Measurements from ENCODE around the gene DHX30.
"Not testable (repeated sequence)": the region's sequence is repeated elsewhere in the genome, so short reads cannot be mapped to it uniquely, and the experiment has no call there.

DHX30 gene

DNA sequence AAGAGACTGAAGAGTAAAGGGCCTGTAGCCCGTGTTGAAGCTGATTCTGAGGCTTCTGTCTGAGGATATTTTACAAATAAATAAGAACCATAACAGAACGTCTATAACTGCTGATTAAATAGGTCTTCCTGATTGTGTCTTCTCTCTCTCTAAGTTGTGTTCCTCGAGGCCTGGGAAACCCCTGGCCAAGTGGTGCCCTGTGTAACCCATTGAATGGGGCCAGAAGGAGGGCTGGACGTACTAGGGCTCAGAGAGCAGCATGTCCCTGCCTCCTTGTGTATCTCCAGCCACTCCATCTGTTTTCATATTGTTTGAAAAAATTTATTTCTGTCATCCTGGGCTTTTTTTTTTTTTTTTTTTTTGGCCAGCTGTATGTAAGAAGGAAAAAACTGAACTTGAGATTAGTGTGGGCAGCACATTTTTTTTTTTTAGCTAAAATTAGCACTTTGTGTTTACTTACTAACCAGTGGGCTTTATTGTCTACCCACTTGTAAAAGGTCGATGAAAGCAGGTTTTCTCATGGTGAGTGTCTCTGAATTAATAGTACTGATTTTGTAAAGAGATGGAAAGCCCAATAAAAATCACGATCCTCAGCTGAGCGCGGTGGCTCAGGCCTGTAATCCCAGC, 10.7 kb downstream of the DHX30 start:
- DNase-seq (ENCODE audit: low read depth in 4 of 4, low spot score in 1 of 4) = no peak

DNA sequence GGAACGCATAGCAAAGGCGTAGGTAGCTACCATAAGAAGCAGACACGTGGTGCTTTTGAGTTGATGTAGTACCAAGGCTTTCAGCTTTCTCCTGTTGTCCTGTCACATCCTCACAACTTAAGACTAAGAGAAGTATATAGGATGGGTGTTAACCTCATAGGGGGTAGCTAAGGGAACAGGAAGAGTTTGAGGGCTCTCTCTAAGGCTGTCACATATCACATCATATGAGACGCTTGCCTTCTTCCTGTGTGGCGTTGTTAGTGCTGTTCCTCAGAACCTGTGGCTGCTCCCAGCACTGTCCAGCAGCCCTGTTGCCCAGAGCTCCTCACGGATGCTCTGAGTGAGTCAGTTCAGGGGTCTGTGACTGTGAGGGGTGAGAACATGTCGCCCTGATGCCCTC, 14.7 kb downstream of the DHX30 start:
- no peak for DNase-seq (ENCODE audit: low read depth in 4 of 4, low spot score in 1 of 4)

DNA sequence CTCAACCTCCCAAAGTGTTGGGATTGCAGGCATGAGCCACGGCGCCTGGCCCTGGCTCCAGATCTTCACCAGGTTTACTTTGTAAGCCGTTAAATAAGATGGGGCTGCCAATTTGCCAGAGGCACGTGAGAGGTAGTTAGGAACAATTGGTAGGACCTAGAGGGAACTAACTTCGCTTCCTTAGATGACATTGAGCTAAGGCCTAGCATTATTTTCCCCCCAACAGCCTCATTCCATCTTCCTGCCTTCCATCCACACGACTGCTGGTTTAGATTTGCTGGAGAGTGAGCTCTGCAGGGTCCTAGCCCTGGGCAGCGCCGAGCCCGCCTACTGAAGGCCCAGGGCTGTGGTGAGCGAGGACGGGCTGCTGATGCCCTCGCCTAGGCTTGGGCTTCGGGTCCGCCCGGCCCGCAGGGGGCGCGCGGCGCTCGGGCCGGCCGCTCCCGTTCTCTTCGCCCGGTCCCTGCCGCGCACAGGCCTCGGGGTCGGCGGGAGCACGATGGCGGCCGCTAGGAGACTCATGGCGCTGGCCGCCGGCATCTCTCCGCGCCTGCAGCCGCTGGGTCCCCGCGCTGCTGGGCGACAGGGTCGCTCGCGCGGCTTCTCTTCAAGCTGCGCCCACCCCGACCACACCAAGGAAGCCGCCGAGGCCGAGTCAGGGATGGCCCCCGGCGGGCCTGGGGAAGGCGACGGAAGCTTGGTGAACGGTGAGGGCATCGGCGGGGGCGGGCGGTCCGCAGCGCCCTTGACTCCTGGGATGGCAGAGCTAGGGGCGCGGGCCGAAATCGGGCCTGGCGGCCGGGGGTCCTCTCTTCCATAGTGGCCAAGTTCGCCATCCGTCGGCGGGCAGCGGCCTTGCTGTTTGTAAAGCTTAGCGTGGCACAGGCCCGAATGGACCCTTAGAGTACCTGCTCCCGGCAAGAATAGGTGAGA, 21.9 kb downstream of the DHX30 start:
- DNase-seq (ENCODE audit: low read depth in 4 of 4, low spot score in 1 of 4) = peak; percentile 38 to 66 (median 60)

DNA sequence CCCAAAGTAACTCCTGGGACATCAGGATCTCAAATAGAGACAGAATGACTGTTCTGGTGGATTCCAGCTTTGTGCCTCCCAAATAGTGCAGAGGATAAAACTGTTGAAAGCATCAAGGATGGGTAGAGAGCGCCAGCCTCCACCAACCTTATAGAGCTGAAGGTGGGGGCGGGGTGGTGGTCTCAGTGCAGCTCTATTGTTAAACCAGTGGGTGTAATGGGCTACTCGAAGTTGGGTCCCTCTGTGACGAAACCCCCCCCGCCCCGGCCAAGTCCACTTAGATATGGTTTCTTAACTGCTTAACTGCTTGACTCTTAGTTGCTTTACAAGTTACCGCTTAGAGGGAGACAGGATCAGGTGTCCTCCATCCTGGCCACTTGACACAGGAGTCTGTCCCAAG, 22.7 kb downstream of the DHX30 start:
- no peak for DNase-seq (ENCODE audit: low read depth in 4 of 4, low spot score in 1 of 4)

DNA sequence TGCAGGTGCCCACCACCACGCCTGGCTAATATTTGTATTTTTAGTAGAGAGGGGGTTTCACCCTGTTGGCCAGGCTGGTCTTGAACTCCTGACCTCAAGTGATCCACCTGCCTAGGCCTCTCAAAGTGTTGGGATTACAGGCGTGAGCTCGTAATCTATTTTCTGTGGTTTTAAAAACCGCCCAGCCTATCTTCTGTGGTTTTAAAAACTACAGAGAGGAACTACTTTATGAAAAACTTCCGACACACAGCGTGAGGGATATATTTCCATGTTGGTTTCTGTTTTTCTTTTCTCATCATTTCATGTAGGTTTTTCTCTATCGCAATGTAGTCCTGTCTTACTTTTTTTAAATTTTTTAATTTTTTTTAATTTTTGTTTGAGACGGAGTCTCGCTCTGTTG, 26.5 kb downstream of the DHX30 start:
- DNase-seq (ENCODE audit: low read depth in 4 of 4, low spot score in 1 of 4) = not testable (repeated sequence)

DNA sequence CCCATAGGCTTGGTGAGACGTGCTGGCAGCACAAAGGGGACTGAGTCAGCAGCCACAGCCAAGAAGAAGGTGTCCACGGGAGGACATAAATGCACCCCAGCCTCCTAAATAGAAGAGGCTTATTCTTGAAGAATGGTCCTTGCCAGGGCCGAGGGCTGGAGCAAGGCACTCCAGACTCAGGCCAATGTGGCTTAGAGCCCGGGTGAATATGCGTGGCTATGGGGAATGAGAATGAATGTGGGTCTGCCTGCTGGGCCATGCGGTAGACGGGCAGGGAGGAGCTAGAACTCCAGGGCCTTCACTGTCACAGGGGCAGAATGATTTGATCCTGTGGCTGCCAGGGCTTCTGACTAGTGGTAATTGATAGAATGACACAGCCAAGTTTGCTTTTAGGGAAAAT, 34.0 kb downstream of the DHX30 start:
- DNase-seq (ENCODE audit: low read depth in 4 of 4, low spot score in 1 of 4) = no peak

DNA sequence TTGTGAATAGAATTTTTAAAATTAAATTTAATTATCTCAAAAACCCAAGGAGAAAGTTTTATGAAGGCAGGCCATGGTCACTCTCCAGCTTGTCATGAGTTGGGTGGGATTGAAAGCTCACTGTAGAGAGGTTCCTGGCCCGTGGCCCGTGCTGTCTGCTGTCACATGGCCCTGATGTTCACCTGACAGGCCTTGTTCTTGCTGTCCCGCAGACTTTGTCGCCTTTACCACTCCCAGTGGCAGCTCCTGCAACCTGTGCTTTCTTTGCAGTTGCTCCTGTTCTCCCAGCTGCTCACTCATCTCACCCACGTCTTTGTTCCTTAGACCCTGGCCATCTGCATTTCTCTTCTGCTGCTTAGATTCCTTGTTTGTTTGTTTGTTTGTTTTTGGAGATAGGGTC, 35.6 kb downstream of the DHX30 start:
- no peak for DNase-seq (ENCODE audit: low read depth in 4 of 4, low spot score in 1 of 4)

DNA sequence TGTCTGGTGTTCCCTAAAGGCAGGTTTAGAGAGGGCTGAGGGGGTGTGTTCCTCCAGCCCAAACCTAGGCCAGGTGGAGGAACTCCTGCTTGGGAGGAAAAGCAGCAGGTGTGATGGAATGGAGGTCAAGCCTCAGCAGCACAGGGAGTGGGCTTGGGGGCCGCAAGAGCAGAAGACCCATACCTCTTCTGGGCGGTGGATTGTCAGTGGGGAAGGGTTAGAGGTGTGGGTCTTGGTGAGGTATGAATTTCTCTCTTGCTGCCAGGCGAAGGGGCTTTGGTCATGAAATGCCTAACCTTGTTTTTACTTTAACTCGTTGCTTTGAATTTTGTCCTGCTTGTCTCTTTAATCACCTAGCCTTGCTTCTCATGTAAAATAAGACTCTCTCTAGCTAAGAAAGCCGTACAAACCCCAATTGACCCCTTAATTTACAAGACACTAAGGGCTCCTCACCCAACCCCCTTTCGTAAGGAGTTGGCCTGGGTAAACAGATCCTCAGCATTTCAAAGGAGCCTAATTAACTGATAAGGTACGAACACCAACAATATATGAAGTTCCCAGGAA, 38.9 kb downstream of the DHX30 start:
- no peak for DNase-seq (ENCODE audit: low read depth in 4 of 4, low spot score in 1 of 4)

DNA sequence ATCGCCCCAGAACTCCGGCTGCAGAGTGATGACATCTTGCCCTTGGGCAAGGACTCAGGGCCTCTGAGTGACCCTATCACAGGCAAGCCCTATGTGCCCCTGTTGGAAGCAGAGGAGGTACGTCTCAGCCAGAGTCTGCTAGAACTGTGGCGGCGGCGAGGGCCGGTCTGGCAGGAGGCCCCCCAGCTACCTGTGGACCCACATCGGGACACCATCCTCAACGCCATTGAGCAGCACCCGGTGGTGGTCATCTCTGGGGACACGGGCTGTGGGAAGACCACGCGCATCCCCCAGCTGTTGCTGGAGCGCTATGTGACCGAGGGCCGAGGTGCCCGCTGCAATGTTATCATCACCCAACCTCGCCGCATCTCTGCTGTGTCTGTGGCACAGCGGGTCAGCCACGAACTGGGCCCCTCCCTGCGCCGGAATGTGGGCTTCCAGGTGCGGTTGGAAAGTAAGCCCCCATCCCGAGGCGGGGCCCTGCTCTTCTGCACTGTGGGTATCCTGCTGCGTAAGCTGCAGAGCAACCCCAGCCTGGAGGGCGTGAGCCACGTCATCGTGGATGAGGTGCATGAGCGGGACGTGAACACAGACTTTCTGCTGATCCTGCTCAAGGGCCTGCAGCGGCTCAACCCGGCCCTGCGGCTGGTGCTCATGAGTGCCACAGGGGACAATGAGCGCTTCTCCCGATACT, 43.4 kb downstream of the DHX30 start:
- no peak for DNase-seq (ENCODE audit: low read depth in 4 of 4, low spot score in 1 of 4)

DNA sequence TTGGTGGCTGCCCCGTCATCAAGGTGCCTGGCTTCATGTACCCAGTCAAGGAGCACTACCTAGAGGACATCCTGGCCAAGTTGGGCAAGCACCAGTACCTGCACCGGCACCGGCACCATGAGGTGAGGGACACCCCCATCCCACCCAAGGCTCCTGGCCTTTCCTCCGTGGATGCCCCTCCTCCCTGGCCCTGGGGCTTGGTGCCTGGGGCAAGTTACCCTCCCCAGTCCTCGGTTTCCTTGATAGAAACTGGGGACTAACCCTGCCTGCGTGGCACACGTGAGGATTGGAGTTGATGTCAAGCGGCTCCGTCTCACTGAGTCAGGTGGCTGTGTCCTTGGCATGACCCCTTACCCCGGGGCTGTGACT, 43.9 kb downstream of the DHX30 start:
- no peak for DNase-seq (ENCODE audit: low read depth in 4 of 4, low spot score in 1 of 4)

DNA sequence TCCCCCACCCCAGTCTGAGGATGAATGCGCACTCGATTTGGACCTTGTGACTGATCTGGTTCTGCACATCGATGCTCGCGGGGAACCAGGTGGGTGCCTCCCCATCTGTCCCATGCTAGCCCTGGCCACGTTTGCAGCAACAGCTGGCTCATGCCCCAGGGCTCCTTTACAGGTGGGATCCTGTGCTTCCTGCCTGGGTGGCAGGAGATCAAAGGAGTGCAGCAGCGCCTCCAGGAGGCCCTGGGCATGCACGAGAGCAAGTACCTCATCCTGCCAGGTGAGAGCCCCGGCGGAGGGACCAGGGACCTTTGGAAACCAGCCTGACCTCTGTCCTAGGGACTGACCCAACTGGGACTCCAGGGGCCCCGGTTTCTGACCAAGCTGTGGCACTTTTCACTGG, 44.3 kb downstream of the DHX30 start:
- no peak for DNase-seq (ENCODE audit: low read depth in 4 of 4, low spot score in 1 of 4)

DNA sequence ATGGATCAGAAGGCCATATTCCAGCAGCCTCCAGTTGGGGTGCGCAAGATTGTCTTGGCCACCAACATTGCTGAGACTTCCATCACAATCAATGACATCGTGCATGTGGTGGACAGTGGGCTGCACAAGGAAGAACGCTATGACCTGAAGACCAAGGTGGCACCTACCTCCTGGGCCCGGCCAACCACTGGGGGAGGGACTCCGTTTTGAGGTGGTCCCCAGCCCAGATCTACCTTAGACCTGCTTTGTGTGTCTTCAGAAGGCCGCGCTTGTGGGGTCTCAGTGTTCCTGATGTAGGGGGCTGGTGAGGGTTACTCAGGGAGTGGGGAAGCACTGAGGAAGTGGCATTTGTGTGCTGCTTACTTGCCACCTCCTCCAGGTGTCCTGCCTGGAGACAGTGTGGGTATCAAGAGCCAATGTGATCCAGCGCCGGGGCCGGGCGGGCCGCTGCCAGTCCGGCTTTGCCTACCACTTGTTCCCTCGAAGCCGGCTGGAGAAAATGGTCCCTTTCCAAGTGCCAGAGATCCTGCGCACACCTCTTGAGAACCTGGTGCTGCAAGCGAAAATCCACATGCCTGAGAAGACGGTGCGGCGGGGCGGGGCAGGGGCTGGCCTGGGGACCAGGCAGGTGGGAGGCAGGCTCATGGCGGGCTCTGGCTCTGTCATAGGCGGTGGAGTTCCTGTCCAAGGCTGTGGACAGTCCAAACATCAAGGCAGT, 45.0 kb downstream of the DHX30 start:
- DNase-seq (ENCODE audit: low read depth in 4 of 4, low spot score in 1 of 4) = no peak

DNA sequence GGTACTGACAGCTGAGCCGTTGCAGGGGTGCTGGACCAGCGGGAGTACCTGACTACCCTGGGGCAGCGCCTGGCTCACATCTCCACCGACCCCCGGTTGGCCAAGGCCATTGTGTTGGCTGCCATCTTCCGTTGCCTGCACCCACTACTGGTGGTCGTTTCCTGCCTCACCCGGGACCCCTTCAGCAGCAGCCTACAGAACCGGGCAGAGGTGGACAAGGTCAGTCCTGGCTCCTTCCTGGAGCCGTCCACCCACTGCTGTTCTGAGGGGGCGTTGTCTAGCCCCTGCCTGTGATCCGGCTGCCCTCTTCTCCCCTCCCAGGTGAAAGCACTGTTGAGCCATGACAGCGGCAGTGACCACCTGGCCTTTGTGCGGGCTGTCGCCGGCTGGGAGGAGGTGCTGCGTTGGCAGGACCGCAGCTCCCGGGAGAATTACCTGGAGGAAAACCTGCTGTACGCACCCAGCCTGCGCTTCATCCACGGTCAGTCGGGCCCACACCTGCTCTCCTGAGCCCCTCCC, 45.7 kb downstream of the DHX30 start:
- DNase-seq (ENCODE audit: low read depth in 4 of 4, low spot score in 1 of 4) = no peak

DNA sequence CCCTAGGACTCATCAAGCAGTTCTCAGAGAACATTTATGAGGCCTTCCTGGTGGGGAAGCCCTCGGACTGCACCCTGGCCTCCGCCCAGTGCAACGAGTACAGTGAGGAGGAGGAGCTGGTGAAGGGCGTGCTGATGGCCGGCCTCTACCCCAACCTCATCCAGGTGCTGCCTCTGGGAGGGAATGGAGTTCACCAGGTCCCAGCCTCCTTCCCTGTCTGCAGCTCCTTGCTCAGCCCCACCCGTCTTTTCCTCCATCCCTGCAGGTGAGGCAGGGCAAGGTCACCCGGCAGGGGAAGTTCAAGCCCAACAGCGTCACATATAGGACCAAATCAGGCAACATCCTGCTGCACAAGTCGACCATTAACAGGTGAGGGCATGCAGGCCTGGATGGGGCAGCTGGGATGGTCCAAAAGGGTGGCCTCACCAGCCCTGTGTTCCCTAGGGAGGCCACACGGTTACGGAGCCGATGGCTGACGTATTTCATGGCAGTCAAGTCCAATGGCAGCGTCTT, 46.3 kb downstream of the DHX30 start:
- no peak for DNase-seq (ENCODE audit: low read depth in 4 of 4, low spot score in 1 of 4)

DNA sequence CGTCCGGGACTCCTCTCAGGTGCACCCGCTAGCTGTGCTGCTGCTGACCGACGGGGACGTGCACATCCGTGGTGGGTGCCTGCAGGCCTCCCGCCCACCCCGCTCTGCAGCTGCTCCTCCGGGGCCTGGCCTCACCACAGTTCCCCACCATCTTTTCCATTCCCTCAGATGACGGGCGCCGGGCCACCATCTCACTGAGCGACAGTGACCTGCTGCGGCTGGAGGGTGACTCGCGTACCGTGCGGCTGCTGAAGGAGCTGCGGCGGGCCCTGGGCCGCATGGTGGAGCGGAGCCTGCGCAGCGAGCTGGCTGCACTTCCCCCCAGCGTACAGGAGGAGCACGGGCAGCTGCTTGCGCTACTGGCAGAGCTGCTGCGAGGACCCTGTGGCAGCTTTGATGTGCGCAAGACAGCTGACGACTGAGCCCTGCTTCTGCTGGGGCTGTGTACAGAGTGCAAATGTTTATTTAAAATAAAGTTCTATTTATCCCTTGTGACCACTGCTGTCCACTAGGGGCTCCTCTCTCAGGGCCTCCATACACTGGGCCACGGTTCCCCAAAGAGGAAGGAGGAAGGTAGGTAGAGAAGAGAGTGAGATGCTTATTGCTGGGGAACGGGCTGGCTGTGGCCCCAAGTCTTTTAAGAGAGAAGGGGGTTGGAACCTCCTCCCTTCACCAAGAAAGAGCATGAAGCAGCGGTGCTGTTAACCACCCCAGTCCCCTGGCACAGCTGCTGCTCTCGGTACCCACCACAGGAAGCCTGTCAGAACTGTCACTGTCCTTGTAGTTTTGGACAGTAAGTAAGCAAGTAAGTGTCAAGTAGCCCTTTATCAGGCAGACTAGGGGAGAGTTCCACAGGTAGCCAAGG, 47.0 kb downstream of the DHX30 start:
- no peak for DNase-seq (ENCODE audit: low read depth in 4 of 4, low spot score in 1 of 4)

DNA sequence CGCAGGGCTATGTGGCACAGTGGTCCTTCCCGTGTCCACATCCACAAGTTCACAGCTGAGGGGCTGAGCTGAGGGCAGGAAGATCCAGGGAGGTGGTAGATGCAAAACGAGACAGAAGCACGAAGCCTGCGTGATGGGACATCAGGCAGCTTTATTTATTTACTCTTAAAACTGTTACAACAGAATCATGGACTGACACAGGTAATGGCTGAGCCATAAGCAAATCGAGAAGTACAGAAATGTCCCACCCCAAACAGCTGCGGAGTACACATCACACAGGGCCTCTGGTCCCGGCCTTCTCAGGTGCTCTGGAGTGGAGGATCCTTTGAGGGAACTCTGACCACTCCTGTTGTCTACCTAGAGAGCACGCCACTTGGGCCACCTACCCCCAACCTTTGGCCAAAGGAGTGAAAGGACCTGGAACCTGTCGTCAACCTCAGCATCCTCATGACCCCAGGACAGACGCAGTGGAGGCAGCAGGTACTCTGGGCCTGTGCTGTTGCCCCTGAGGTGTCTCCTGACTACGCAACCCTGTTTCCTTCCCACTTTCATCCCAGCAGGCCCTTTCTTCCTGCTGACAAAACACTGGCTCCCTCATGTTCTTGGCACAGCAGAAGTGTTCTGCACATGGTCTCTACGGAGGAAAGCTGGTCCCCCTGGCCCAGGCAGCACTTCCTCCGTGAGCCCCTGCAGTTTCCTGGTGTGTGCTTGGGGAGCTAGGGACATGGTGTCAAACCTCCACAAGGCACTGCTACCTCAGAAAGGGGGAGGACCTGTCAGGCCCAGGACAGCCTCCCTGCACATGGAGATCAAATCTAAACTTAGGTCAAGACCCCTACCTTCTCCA, 47.8 kb downstream of the DHX30 start:
- no peak for DNase-seq (ENCODE audit: low read depth in 4 of 4, low spot score in 1 of 4)

DNA sequence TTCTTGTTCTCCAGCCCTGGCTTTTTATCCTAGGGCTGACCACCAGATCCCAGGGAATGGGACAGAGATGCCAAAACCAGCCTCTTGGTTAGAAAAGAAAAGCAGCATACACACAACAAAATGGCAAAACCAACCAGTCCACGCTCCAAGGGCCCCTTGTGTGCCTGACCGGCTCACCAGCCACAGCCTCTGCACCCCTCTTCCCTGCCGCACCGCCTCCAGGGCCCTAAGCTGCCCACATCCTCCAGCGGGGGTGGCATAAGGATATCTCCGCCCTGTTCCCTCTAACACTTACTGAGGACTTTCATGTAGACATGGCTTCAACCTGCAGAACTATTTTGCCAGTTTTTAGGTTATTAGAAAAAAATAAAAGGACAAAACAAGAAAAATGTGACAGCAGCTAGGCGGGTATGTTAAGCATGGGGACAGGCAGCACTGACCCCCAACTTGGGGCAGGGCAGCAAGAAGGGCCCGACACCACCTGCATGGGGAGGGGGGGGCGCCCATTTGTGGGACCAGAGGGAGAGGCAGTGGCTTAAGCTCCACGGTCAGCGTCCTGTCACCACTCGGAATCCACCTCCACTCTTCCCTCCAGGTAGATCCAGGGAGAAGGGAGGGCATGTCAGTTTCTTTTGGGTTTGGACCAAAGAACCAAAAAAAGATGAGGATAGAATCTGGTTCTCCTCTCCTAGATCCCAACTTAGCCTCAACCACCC, 49.1 kb downstream of the DHX30 start:
- no peak for DNase-seq (ENCODE audit: low read depth in 4 of 4, low spot score in 1 of 4)

Measured in stimulated activated CD4-positive, alpha-beta T cell treated with anti-CD3 and anti-CD28 coated beads, Interleukin-1b, Interleukin-23, amount 100 ng/mL, for 24 hours (primary cell).